GM12873 (cell line): ENCODE data around the gene GPR15.

ENCODE experiments used
- TF ChIP-seq, protein P1 (sequence below): IDR thresholded peaks from 2 replicates; pipeline ENCODE4 v1.5.1; 2012; ENCODE audit warnings: low read depth, mild to moderate bottlenecking, moderate library complexity, low read length, control low read depth; ENCODE audit not compliant: insufficient read depth; ENCODE audit errors: missing control alignments

GPR15 gene

DNA sequence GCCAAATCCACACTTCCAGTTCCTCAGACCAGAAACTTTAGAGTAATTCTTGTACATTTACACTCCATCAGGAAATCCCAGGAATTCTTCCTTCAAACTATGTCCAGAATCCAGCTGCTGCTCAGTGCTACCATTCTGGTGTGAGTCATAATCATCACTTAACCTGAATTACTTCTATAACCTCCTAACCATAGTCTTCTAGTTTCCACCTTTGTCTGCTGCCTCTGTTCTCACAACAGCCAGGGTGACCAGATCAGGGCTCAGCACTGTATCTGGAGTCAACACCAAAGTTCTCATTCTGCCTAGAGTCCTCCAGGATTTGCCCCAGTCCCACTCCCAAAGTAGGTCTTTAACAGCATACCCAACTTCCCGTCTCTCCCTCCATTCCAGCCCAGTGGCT lies 12.4 kb upstream of the GPR15 start:
- TF ChIP-seq, protein P1, sequence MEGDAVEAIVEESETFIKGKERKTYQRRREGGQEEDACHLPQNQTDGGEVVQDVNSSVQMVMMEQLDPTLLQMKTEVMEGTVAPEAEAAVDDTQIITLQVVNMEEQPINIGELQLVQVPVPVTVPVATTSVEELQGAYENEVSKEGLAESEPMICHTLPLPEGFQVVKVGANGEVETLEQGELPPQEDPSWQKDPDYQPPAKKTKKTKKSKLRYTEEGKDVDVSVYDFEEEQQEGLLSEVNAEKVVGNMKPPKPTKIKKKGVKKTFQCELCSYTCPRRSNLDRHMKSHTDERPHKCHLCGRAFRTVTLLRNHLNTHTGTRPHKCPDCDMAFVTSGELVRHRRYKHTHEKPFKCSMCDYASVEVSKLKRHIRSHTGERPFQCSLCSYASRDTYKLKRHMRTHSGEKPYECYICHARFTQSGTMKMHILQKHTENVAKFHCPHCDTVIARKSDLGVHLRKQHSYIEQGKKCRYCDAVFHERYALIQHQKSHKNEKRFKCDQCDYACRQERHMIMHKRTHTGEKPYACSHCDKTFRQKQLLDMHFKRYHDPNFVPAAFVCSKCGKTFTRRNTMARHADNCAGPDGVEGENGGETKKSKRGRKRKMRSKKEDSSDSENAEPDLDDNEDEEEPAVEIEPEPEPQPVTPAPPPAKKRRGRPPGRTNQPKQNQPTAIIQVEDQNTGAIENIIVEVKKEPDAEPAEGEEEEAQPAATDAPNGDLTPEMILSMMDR, result no peak

DNA sequence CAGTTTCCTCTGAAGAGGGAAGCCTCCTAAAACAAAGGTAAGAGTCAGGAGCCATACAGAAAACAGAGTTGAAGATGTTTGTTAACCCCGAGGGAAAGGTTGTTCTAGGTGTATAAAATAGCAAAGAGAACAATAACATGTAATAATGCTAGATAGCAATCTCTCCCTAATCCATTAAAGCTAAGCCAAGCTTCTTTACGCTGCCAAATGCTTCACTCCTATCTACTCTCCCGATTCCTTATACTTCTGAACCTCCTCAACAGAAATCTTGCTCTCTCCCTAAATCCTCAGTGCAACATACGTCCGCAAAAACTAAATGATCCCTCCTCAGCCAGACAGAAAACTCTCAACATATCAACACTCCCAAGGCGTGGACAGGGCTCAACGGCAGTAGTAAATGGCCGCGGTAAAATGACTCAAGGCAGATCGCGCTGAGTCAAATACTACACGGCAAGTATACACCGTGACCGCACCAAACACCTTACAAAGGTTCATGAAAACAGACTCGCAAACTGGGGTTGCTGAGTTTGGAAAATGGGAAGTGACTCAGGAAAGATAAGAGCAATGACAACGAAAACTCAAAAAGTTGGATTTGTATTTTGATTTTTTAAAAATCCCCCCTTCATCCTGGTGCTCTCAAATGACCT lies 9.8 kb upstream of the GPR15 start:
- TF ChIP-seq, protein P1, result no peak

DNA sequence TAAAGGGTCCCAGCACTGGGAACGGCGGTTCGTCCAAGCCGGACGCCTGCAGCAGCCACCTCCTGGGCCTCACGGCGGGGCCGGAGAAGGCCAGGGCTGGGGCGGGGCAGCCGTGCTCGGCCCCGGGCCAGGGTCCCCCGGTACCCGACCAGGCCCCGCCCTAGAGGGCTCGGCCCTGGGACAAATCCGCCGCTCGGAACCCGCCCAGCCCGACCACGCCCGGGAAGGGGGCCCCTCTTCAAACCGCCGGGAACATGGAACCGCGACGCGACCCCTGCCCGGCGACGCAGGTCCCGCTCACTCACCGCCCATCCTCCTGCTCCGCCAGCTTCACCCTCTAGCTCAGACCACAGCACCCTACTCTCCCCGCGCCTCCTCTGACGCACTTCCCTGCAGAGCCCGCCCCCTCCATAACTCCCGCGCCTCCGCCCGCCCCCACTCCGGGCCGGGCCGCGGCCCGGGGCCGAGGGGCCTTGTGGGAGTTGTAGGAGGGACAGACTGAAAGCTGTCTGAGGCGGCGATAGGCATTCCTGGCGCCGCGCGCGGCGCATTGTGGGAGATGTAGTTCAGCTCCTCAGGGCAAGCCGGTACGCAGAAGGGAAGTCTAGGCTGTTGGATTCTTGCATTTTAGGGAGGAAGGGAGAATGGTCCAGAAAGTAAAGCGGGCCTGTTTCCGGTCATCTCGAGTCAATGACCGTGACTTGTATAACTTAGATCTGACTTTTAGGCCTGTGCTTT lies 9.1 kb upstream of the GPR15 start, which contains the start of gene CLDND1:
TSS of gene CLDND1 (minus strand) at position 359 of the 738 bp plus-strand sequence. CDS start 1,478 bp downstream, outside the sequence.
- TF ChIP-seq, protein P1, result no peak

DNA sequence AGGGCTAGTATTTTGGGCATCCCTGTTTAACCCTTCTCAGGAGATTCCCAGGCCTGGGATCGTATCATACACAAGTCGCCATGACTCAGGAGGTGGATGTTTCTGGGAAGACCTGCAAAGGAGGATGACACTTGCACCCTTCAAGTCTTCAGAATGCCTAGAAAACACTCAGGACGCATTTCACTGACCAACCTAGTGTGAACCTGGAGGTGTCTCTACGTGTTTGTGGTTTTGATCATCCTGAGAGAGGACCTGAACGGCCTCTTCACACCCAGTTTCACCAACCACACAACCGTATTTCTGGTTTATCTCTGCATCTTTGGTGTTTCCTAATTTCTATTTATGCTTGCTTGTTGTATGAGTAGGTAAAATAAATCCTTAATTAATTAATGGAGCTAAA lies 6.3 kb upstream of the GPR15 start:
- TF ChIP-seq, protein P1, result no peak

DNA sequence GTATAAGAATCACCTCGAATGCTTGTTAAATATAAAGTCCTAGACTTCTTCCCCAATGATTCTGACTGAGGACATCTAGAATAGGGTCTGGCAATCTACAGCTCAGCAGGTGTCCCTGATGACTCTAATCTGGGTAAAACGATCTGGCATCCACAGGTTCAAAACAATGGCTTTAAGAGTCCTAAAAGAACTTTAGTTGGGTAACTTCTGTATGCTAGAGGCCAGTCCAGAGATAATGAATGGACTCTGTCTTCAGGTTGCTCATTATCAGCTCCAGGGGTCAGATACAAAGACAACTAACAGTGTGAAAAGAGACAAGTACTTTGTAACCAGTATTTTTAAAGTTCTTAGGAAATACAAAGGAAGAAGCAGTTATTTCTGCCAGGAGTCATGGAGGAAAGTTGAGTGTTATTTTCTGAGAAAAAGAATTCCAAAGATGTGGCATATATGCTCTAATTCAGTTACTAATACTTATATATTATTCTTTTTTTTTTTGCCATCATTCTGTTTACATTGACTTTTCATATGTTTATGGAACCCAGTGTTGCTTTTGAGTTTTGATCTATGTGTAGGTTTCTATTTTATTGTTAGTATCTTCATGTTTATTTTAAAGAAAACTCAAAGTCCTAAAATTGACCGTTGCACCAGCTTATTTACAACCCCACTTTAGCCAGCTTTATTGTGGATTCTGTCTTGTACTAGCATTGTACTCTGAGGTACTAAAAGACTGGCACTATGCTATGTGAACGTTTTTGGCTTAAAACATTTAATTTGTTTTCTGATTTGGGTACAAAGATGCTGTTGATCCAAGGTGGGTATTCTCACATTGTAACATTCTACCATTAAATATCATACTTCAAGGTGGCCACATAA lies 3.1 kb upstream of the GPR15 start:
- TF ChIP-seq, protein P1, result no peak

DNA sequence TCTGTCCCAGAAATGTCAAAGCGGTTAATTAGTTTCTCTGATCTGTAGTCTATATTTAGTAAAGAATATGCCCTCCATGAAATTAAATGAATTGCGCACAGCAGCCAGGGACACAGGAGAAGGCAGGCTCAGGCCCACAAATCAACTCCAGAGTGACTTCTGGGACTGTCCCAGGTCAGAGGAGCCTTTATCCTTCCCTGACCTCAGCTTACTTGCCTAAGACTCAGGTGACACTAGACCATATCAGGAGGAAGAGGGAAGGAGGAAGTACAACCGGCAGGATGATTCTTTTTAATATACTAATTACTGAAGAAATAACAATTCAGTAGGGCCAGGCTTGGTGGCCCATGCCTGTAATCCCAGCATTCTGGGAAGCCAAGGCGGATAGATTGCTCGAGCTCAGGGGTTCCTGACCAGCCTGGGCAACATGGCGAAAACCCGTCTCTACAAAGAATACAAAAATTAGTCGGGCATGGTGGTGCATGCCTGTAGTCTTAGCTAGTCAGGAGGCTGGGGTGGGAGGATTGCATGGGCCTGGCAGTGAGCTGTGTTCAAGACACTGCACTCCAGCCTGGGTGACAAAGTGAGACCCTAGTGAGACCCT lies 1.8 kb upstream of the GPR15 start:
- TF ChIP-seq, protein P1, result no peak
